Measurements from ENCODE around the gene SAC3D1. TPM values are rescaled to one million over a fixed set of nuclear protein-coding genes. Genes with fewer than 3 reads are reported as not detected.
"Not testable (repeated sequence)": the region's sequence is repeated elsewhere in the genome, so short reads cannot be mapped to it uniquely, and the experiment has no call there.

Gene SAC3D1
- total RNA-seq, 1 experiment from 2014 or later, result 55.6 TPM

GRCh38 chr11:65021003-65021402 lies 20.0 kb upstream of the SAC3D1 start:
- no peaks in the 10 kb centered on the region for H3K9me3 ChIP-seq (ENCODE audit: control insufficient read depth, insufficient read depth, low read depth, low read length)
- BruUV-seq (replicated peaks), result no TSS peak
- no peaks in the 10 kb centered on the region; the same call in 1 of the 2 replicates for H3K4me1 ChIP-seq (ENCODE audit: control insufficient read depth, insufficient read depth, low read length)
- no peak for TF ChIP-seq CTCF (IDR thresholded peaks at IDR 0.05)
- no peak for TF ChIP-seq REST (IDR thresholded peaks at IDR 0.05; ENCODE audit: insufficient read depth in 1 of 2, low read depth in 2 of 2, low read length in 1 of 2)
- no peak for TF ChIP-seq POLR2AphosphoS5 (IDR thresholded peaks at IDR 0.05; ENCODE audit: low read depth, low read length)
- no peak for TF ChIP-seq TCF7L2 (IDR thresholded peaks at IDR 0.05; ENCODE audit: low read depth, low read length)
- no peak for TF ChIP-seq SIN3A (IDR thresholded peaks at IDR 0.05; ENCODE audit: borderline replicate concordance, insufficient read depth, low read depth, low read length)
- ChIA-PET POLR2A (interaction anchor here (0.7 kb wide), 1 partner anchor 97 kb away, joined by 4 read pairs; no protein-coding TSS in a partner anchor), CTCF (no interaction called here)
- in situ Hi-C loops (cut with HindIII; ENCODE audit: low pct_unique_long_range_greater_than_20kb, low sequenced_read_pairs) (no loop called here), intact Hi-C loops (cut with micrococcal nuclease; ENCODE audit: unreplicated experiment) (loop anchor here (10.0 kb wide), 1 partner anchor 176 kb away; the partner anchor contains the start of gene CDC42BPG)
- no peaks in the 10 kb centered on the region for H3K36me3 ChIP-seq (ENCODE audit: control insufficient read depth, insufficient read depth, low read length)
- ATAC-seq (no peak), DNase-seq (ENCODE audit: low read depth, low spot score) (no peak)
- H3K27me3 ChIP-seq (ENCODE audit: control insufficient read depth, insufficient read depth, low read length), result no peaks in the 10 kb centered on the region
- no peak overlapping the region for H3K4me3 ChIP-seq (ENCODE audit: low read depth in 2 of 2, low read length in 2 of 2)
- H3K27ac ChIP-seq (ENCODE audit: low read length), result no peak overlapping the region

GRCh38 chr11:65021509-65021908 lies 19.5 kb upstream of the SAC3D1 start:
- ChIA-PET POLR2A (no interaction called here), CTCF (no interaction called here)
- Histone ChIP-seq H3K27ac (ENCODE audit: low read length) (no peak overlapping the region), H3K36me3 (ENCODE audit: control insufficient read depth, insufficient read depth, low read length) (no peaks in the 10 kb centered on the region), H3K4me1 (ENCODE audit: control insufficient read depth, insufficient read depth, low read length) (no peaks in the 10 kb centered on the region), H3K27me3 (ENCODE audit: control insufficient read depth, insufficient read depth, low read length) (no peaks in the 10 kb centered on the region), H3K4me3 (ENCODE audit: low read depth in 2 of 2, low read length in 2 of 2) (no peak overlapping the region), H3K9me3 (ENCODE audit: control insufficient read depth, insufficient read depth, low read depth, low read length) (no peaks in the 10 kb centered on the region)
- no peak for ATAC-seq
- in situ Hi-C loops (cut with HindIII; ENCODE audit: low pct_unique_long_range_greater_than_20kb, low sequenced_read_pairs), result no loop called here
- BruUV-seq (replicated peaks), result no TSS peak
- no peak for DNase-seq (ENCODE audit: low read depth, low spot score)
- intact Hi-C loops (cut with micrococcal nuclease; ENCODE audit: unreplicated experiment), result loop anchor here (10.0 kb wide), 1 partner anchor 177 kb away; the partner anchor contains the start of gene CDC42BPG
- TF ChIP-seq SIN3A (IDR thresholded peaks at IDR 0.05; ENCODE audit: borderline replicate concordance, insufficient read depth, low read depth, low read length), result no peak
- no peak for TF ChIP-seq POLR2AphosphoS5 (IDR thresholded peaks at IDR 0.05; ENCODE audit: low read depth, low read length)
- TF ChIP-seq TCF7L2 (IDR thresholded peaks at IDR 0.05; ENCODE audit: low read depth, low read length), result no peak
- TF ChIP-seq CTCF (IDR thresholded peaks at IDR 0.05), result no peak
- TF ChIP-seq REST (IDR thresholded peaks at IDR 0.05; ENCODE audit: insufficient read depth in 1 of 2, low read depth in 2 of 2, low read length in 1 of 2), result no peak

- H3K4me1 ChIP-seq (ENCODE audit: control insufficient read depth, insufficient read depth, low read length); ATAC-seq; H3K9me3 ChIP-seq (ENCODE audit: control insufficient read depth, insufficient read depth, low read depth, low read length); BruUV-seq (replicated peaks); H3K36me3 ChIP-seq (ENCODE audit: control insufficient read depth, insufficient read depth, low read length); H3K4me3 ChIP-seq (ENCODE audit: low read depth in 2 of 2, low read length in 2 of 2); POLR2A ChIA-PET; in situ Hi-C loops (cut with HindIII; ENCODE audit: low pct_unique_long_range_greater_than_20kb, low sequenced_read_pairs); H3K27ac ChIP-seq (ENCODE audit: low read length); DNase-seq (ENCODE audit: low read depth, low spot score); H3K27me3 ChIP-seq (ENCODE audit: control insufficient read depth, insufficient read depth, low read length): not testable (repeated sequence)
- intact Hi-C loops (cut with micrococcal nuclease; ENCODE audit: unreplicated experiment), result loop anchor here (10.0 kb wide), 1 partner anchor 179 kb away; the partner anchor contains the start of gene CDC42BPG
- CTCF ChIA-PET, result interaction anchor here (0.6 kb wide), 1 partner anchor 41 kb away, joined by 5 read pairs; no protein-coding TSS in a partner anchor
Observed at GRCh38 chr11:65023502-65023901, 17.5 kb upstream of the SAC3D1 start.

Measured in Panc1 (cell line).